HG03139 (cell line): ENCODE measurements around the gene STAT6.

Experiments used
- ATAC-seq: cut with Tn5 transposase; IDR thresholded peaks from one replicate; pipeline ENCODE4 v1.9.1; 2021; ENCODE audit not compliant: unreplicated experiment

STAT6 gene

DNA sequence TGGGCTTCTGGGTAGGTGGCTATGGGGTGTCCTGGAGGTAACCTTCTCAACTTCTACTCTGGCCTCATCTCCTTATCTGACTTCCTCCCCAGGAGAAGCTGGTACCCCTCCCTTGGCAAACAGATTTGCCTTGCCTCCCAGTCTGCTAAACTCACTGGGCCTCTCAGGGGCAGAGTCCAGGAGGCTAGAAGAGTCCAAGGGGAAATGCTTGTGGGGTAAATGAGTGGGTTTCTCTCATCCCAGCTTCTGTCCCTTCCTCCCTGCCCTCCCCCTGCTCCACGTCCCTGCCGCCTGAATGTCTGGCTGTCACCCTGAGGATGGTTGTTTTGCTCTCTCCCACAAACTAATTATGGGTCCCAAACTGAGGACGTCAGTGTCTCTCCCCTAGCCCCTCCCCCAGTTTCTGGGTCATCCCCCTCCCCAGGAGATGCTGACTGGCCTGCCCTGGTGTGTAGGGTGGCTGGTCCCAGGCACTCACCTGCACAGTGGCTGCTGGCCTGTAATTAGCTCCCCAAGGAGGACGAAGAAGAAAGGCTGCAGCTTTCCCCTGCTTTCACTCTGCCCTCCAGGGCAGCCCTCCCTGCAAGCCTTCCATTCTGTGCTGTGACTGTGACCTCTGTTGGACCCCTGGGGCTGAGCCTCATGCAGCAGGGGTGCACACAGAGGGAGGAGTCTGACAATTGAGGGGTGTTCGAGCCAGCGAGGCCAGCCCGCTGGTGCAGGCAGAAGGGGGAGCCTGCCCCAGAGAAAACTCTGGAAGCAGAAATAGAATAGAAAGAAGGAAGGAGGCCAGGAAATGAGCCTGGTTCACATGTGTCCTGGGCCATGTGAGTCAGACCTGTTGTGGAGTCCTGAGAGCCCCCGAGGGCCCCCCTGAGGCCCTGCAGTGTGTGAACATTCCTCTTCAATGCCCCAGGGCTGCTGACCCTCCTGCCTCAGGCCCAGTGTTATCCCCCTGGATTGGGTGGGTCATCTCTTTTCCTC, 36.1 kb upstream of the STAT6 start, which contains the start of gene LRP1-AS:
Gene LRP1-AS (minus strand): TSS at position 659 of the 984 bp plus-strand sequence.
- no peak for ATAC-seq

GRCh38 chr12:57146092-57146491, 34.9 kb upstream of the STAT6 start:
- ATAC-seq, result no peak

GRCh38 chr12:57145460-57146059, 34.4 kb upstream of the STAT6 start:
- ATAC-seq, result no peak

- ATAC-seq, result no peak
Measured at GRCh38 chr12:57143454-57143853, 32.3 kb upstream of the STAT6 start.

- no peak for ATAC-seq
Measured at GRCh38 chr12:57142727-57143126, 31.6 kb upstream of the STAT6 start.

DNA sequence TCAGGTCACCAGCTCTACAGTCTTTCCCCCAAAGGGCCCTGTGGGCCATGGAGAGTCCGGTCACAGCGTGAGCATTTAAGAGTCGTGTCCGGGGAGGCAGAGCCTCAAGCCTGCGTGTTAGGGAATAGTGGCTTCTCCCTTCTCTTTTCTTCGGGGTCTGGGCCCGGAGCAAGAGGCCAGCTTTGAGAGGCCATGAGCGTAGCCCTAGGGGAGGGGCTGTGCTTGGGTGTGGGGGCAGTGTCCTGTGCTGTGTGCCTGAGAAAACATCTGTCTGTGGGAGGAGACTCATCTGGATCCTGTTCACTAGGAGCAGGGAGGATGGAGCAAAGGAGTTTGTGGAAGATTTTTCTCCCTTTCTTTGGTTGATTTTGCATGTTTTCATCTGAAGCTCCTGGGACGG, 31.0 kb upstream of the STAT6 start:
- no peak for ATAC-seq

DNA sequence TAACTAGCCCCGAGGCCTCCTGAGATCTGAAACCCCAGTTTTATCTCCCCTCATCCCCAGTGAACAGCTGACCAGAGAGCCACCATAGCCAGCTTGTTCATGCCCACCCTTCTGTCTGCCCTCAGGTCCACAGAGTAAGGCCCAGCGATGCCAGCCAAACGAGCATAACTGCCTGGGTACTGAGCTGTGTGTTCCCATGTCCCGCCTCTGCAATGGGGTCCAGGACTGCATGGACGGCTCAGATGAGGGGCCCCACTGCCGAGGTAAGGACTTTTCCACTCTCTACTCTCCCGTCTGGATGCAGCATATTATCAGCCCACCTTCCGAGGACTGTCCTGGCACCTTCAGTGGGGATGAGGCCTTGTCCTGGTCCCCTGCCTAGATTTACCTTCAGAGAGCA, 30.1 kb upstream of the STAT6 start:
- no peak for ATAC-seq

GRCh38 chr12:57139796-57140649, 28.9 kb upstream of the STAT6 start:
- no peak for ATAC-seq

DNA sequence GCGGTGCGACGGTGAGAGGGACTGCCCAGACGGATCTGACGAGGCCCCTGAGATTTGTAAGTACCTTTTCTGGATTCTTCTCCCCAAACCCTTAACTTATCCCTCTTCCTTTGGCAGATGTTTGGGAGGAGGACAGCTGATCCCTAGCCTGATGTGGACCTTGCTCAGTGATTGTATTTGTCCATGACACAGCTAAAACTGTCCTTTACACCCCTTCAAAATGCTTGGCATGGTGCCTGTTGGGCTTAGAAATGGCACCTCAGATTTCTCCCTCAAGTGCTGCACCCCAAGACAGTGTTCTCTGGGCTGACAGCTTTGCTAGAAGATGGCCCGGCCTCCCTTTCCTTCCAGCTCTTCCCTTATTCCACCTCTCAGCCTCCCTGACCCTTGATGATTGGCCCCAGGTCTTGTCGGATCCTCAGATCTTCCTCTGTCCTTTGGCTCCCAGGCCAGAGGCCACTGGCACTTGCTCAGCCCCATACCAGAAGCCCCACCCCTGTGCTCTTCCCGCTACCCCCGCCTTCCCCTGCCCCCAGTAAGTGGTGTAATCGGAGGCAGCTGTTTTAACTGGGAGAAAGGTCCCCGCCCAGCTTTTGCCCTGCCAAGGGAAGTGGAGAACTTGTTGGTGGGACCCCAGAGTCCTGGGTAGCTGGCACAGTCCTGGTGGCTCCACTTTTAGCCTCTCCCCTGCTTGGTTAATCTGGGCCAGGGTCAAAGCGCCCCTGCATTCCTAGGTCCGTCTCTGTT, 27.5 kb upstream of the STAT6 start:
- ATAC-seq, result no peak

- no peak for ATAC-seq
Measured at GRCh38 chr12:57135527-57136326, 24.6 kb upstream of the STAT6 start.

GRCh38 chr12:57134949-57135348, 23.8 kb upstream of the STAT6 start:
- ATAC-seq, result no peak

- ATAC-seq, result no peak
Measured at GRCh38 chr12:57133916-57134315, 22.8 kb upstream of the STAT6 start.

DNA sequence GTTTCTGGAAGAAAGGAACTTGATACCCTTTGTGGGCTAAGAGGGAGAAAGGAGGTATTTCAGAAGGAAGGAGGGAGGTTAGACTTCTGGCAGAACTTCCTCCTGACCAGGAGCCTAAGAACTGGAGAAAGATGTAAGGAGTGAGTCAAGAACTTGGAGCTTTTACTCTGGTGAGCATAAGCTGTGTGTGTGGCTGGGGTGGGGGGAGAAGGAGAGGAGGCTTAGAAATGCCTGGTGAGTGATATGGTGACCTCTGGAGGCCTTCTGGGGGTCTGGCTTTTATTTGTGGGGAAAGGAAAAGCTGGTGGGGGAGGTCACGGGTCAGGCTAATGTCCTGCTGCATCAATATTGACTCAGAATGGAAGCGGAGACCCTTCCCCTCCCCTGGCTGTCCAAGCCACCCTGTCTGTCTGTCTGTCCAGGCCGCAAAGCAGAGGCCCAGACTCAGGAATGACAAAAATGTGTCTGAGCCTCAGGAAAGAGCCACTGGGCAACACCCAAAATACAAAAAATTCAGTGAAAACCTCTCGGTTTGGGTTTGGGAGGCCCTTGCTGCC, 21.9 kb upstream of the STAT6 start:
- no peak for ATAC-seq

GRCh38 chr12:57131896-57132744, 21.0 kb upstream of the STAT6 start:
- ATAC-seq, result no peak

DNA sequence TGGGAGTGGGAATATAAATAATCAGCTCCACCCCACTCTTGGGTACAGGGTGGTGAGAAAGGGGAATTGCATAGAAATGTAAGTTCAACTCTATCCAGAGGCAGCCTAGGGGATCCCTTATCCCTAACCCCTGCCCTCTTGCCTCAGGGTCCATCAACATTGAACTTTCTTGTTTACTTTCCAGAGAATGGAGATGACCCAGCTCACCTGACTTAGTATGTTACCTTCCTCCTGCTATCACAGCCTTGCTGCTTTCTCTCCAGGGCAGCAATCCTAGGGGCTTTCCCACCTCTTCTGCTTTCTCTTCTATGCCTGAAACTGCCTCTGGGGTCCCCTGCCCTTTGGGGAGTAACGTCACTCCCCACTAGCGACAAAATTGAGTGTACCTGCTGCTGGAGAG, 19.8 kb upstream of the STAT6 start:
- ATAC-seq, result no peak

- ATAC-seq, result no peak
Measured at GRCh38 chr12:57129889-57130288, 18.7 kb upstream of the STAT6 start.

DNA sequence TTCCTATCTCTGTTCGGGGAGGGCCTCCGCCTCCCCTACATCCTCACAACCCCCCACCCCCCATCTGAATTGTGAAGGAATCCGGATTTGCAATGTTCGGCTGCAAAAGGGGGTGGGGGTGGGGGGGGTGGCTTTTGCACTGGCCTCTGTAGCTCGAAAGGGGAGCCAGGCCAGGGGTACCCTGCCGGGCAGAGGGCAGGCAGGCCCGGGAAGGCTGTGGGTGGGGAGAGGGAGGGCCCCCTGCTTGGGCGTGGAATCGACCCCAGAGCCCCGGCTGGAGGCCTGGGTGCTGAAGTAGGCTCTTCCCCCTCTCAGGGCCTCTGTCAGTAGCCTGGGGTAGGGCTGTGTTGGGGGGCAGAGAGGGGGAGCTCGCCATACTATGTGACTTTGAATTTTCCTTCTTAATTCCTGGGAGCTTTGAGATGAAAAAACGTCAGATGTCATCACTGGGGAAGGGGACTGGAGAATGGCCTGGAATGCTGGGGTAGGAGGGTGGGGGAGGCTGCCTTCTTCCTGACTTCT, 18.2 kb upstream of the STAT6 start:
- ATAC-seq, result no peak

GRCh38 chr12:57128519-57129247, 17.5 kb upstream of the STAT6 start:
- no peak for ATAC-seq
